ENCODE results near the gene TRPM8. TPM values are rescaled to one million over a fixed set of nuclear protein-coding genes. Genes with fewer than 3 reads are reported as not detected.
"Not testable (repeated sequence)": the region's sequence is repeated elsewhere in the genome, so short reads cannot be mapped to it uniquely, and the experiment has no call there.

TRPM8 gene
- total RNA-seq, 1 experiment from 2014 or later, result 3.9 TPM

DNA sequence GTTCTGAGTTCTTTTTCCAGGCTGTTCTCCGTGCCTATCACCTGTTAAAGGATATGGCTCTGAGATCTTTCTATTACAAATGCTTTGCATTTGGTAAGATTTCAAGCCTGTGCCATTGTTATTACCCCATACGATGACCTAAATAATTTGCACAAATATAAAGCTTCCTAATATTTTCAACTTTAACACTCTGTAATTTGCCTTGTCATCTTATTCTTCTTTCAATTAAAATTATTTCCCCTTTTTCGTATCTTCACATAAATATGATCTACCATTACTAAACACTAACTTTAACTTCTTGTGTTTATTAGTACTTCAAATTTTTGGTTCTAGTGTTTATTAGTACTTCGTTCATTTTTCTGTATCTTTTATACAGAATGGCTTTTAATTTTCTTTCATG is 45.7 kb upstream of the TRPM8 start:
- intact Hi-C loops (cut with micrococcal nuclease; ENCODE audit: unreplicated experiment) (no loop called here), in situ Hi-C loops (cut with HindIII; ENCODE audit: low pct_unique_long_range_greater_than_20kb, low sequenced_read_pairs) (no loop called here)
- peaks cover 23% of the 10 kb centered on the region; the same call in 1 of the 2 replicates for H3K9me3 ChIP-seq (ENCODE audit: control insufficient read depth, insufficient read depth, low read depth, low read length)
- TF ChIP-seq TCF7L2 (IDR thresholded peaks at IDR 0.05; ENCODE audit: low read depth, low read length), result no peak
- TF ChIP-seq POLR2AphosphoS5 (IDR thresholded peaks at IDR 0.05; ENCODE audit: low read depth, low read length), result no peak
- TF ChIP-seq SIN3A (IDR thresholded peaks at IDR 0.05; ENCODE audit: borderline replicate concordance, insufficient read depth, low read depth, low read length), result no peak
- TF ChIP-seq, protein P1, sequence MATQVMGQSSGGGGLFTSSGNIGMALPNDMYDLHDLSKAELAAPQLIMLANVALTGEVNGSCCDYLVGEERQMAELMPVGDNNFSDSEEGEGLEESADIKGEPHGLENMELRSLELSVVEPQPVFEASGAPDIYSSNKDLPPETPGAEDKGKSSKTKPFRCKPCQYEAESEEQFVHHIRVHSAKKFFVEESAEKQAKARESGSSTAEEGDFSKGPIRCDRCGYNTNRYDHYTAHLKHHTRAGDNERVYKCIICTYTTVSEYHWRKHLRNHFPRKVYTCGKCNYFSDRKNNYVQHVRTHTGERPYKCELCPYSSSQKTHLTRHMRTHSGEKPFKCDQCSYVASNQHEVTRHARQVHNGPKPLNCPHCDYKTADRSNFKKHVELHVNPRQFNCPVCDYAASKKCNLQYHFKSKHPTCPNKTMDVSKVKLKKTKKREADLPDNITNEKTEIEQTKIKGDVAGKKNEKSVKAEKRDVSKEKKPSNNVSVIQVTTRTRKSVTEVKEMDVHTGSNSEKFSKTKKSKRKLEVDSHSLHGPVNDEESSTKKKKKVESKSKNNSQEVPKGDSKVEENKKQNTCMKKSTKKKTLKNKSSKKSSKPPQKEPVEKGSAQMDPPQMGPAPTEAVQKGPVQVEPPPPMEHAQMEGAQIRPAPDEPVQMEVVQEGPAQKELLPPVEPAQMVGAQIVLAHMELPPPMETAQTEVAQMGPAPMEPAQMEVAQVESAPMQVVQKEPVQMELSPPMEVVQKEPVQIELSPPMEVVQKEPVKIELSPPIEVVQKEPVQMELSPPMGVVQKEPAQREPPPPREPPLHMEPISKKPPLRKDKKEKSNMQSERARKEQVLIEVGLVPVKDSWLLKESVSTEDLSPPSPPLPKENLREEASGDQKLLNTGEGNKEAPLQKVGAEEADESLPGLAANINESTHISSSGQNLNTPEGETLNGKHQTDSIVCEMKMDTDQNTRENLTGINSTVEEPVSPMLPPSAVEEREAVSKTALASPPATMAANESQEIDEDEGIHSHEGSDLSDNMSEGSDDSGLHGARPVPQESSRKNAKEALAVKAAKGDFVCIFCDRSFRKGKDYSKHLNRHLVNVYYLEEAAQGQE (IDR thresholded peaks at IDR 0.05; ENCODE audit: insufficient read depth in 1 of 2, low read depth in 2 of 2, low read length in 1 of 2), result no peak
- TF ChIP-seq, protein P2, sequence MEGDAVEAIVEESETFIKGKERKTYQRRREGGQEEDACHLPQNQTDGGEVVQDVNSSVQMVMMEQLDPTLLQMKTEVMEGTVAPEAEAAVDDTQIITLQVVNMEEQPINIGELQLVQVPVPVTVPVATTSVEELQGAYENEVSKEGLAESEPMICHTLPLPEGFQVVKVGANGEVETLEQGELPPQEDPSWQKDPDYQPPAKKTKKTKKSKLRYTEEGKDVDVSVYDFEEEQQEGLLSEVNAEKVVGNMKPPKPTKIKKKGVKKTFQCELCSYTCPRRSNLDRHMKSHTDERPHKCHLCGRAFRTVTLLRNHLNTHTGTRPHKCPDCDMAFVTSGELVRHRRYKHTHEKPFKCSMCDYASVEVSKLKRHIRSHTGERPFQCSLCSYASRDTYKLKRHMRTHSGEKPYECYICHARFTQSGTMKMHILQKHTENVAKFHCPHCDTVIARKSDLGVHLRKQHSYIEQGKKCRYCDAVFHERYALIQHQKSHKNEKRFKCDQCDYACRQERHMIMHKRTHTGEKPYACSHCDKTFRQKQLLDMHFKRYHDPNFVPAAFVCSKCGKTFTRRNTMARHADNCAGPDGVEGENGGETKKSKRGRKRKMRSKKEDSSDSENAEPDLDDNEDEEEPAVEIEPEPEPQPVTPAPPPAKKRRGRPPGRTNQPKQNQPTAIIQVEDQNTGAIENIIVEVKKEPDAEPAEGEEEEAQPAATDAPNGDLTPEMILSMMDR (IDR thresholded peaks at IDR 0.05), result no peak
- no peaks in the 10 kb centered on the region for H3K27me3 ChIP-seq (ENCODE audit: control insufficient read depth, insufficient read depth, low read length)
- POLR2A ChIA-PET, result no interaction called here
- no peak overlapping the region for H3K27ac ChIP-seq (ENCODE audit: low read length)
- no TSS peak for BruUV-seq (replicated peaks)
- no peak for ATAC-seq
- H3K4me3 ChIP-seq (ENCODE audit: low read depth in 2 of 2, low read length in 2 of 2), result no peak overlapping the region
- DNase-seq (ENCODE audit: low read depth, low spot score), result no peak
- H3K4me1 ChIP-seq (ENCODE audit: control insufficient read depth, insufficient read depth, low read length), result no peaks in the 10 kb centered on the region
- CTCF ChIA-PET, result interaction anchor here (1.1 kb wide), 1 partner anchor 205 kb away, joined by 3 read pairs; no protein-coding TSS in a partner anchor
- no peaks in the 10 kb centered on the region for H3K36me3 ChIP-seq (ENCODE audit: control insufficient read depth, insufficient read depth, low read length)

DNA sequence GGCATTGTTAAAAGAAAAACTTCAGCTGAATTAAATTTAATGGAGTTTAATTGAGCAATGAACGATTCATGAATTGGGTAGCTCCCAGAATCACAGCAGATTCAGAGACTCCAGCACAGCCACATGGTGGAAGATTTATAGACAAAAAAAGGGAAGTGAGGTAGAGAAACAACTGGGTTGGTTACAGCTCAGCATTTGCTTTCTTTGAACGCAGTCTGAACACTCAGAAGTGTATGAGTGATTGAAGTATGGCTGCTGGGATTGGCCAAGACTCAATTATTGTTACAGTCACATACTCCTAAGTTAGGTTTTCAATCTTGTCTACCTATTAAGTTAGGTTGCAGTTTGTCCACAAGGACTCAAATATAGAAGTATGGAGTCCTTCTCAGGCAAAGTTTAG is 45.0 kb upstream of the TRPM8 start:
- H3K36me3 ChIP-seq (ENCODE audit: control insufficient read depth, insufficient read depth, low read length); DNase-seq (ENCODE audit: low read depth, low spot score); POLR2A ChIA-PET; BruUV-seq (replicated peaks); H3K4me1 ChIP-seq (ENCODE audit: control insufficient read depth, insufficient read depth, low read length); ATAC-seq; H3K27me3 ChIP-seq (ENCODE audit: control insufficient read depth, insufficient read depth, low read length); intact Hi-C loops (cut with micrococcal nuclease; ENCODE audit: unreplicated experiment); H3K27ac ChIP-seq (ENCODE audit: low read length); H3K4me3 ChIP-seq (ENCODE audit: low read depth in 2 of 2, low read length in 2 of 2); in situ Hi-C loops (cut with HindIII; ENCODE audit: low pct_unique_long_range_greater_than_20kb, low sequenced_read_pairs): not testable (repeated sequence)
- CTCF ChIA-PET, result interaction anchor here (1.1 kb wide), 1 partner anchor 204 kb away, joined by 3 read pairs; no protein-coding TSS in a partner anchor
- H3K9me3 ChIP-seq (ENCODE audit: control insufficient read depth, insufficient read depth, low read depth, low read length), result peaks cover 22% of the 10 kb centered on the region; the same call in 1 of the 2 replicates

DNA sequence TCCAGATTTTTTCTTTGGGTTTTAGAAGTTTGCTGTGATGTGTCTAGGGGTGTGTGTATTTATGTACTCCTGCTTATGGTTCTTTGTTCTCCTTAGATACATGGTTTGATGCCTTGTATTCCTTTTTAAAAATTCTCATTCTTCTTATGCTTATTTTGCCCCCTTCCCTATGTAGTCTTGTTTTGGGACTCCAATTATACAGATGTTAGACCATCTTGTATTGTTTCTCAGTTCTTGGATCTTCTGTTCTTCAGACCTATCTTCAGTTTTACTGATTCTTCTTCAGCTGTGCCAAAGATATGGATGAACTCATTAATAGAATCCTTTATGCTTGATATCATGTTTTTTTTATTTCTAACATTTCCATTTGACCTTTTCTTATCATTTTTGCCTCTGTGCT is 34.8 kb upstream of the TRPM8 start:
- in situ Hi-C loops (cut with HindIII; ENCODE audit: low pct_unique_long_range_greater_than_20kb, low sequenced_read_pairs), result no loop called here
- no TSS peak for BruUV-seq (replicated peaks)
- intact Hi-C loops (cut with micrococcal nuclease; ENCODE audit: unreplicated experiment), result no loop called here
- no peak for TF ChIP-seq TCF7L2 (IDR thresholded peaks at IDR 0.05; ENCODE audit: low read depth, low read length)
- TF ChIP-seq SIN3A (IDR thresholded peaks at IDR 0.05; ENCODE audit: borderline replicate concordance, insufficient read depth, low read depth, low read length), result no peak
- no peak for TF ChIP-seq POLR2AphosphoS5 (IDR thresholded peaks at IDR 0.05; ENCODE audit: low read depth, low read length)
- TF ChIP-seq, protein P2 (IDR thresholded peaks at IDR 0.05), result no peak
- TF ChIP-seq, protein P1 (IDR thresholded peaks at IDR 0.05; ENCODE audit: insufficient read depth in 1 of 2, low read depth in 2 of 2, low read length in 1 of 2), result no peak
- no peaks in the 10 kb centered on the region for H3K4me1 ChIP-seq (ENCODE audit: control insufficient read depth, insufficient read depth, low read length)
- H3K27ac ChIP-seq (ENCODE audit: low read length), result no peak overlapping the region
- ATAC-seq (no peak), DNase-seq (ENCODE audit: low read depth, low spot score) (no peak)
- POLR2A ChIA-PET, result no interaction called here
- H3K27me3 ChIP-seq (ENCODE audit: control insufficient read depth, insufficient read depth, low read length), result no peaks in the 10 kb centered on the region
- H3K9me3 ChIP-seq (ENCODE audit: control insufficient read depth, insufficient read depth, low read depth, low read length), result peaks cover 16% of the 10 kb centered on the region; the same call in 1 of the 2 replicates
- H3K36me3 ChIP-seq (ENCODE audit: control insufficient read depth, insufficient read depth, low read length), result no peaks in the 10 kb centered on the region
- CTCF ChIA-PET, result no interaction called here
- no peak overlapping the region for H3K4me3 ChIP-seq (ENCODE audit: low read depth in 2 of 2, low read length in 2 of 2)

Measured in Panc1 (cell line).